ENCODE results near the gene DLEC1. TPM values are rescaled to one million over a fixed set of nuclear protein-coding genes. Genes with fewer than 3 reads are reported as not detected.

Gene DLEC1
- total and polyA plus RNA-seq, 9 of the 15 experiments (the other 6 are each of a cell fraction or from before 2014, with no cell fraction given) = 0.07 to 0.08 TPM; not detected in 7

GRCh38 chr3:38137615-38138348 is 98.8 kb downstream of the DLEC1 start (continued):
- 0 out of 2 replicates have a peak, but pooled peaks have one; percentile 16 for TF ChIP-seq CREB1 (IDR thresholded peaks at IDR 0.05)
- TF ChIP-seq CREB1 (CRISPR knock-in tag; IDR thresholded peaks at IDR 0.05) = no peak
- no peak; the same call in 1 of the 2 replicates for TF ChIP-seq POLR2A (conservative IDR thresholded peaks at IDR 0.05)
- TF ChIP-seq ZNF592 (IDR thresholded peaks at IDR 0.05) = peak; percentile 67; the same call in 1 of the 2 replicates
- TF ChIP-seq RFX7 (CRISPR knock-in tag; IDR thresholded peaks at IDR 0.05) = 0 out of 2 replicates have a peak, but pooled peaks have one; percentile 23
- TF ChIP-seq ZNF511 (CRISPR knock-in tag; IDR thresholded peaks at IDR 0.05) = no peak; the same call in 1 of the 2 replicates
- TF ChIP-seq CSDE1 (IDR thresholded peaks at IDR 0.05) = no peak
- no peak for TF ChIP-seq TCF7L2 (IDR thresholded peaks at IDR 0.05; ENCODE audit: low read depth, low read length)
- TF ChIP-seq KDM5B (IDR thresholded peaks at IDR 0.05; ENCODE audit: insufficient replicate concordance, low read depth, low read length) = peak; percentile 5
- TF ChIP-seq USF1 (CRISPR knock-in tag; IDR thresholded peaks at IDR 0.05) = peak; percentile 82
- TF ChIP-seq ZNF766 (CRISPR knock-in tag; conservative IDR thresholded peaks at IDR 0.05) = 0 out of 2 replicates have a peak, but pooled peaks have one; percentile 17
- TF ChIP-seq E2F5 (CRISPR knock-in tag; IDR thresholded peaks at IDR 0.05) = peak; percentile 72; the same call in 1 of the 2 replicates
- 0 out of 2 replicates have a peak, but pooled peaks have one; percentile 16 for TF ChIP-seq POLR2H (tag; IDR thresholded peaks at IDR 0.05; ENCODE audit: low read depth)
- TF ChIP-seq VEZF1 (CRISPR knock-in tag; IDR thresholded peaks at IDR 0.05) = 0 out of 2 replicates have a peak, but pooled peaks have one; percentile 6
- 0 out of 2 replicates have a peak, but pooled peaks have one; percentile 38 for TF ChIP-seq CLOCK (CRISPR knock-in tag; IDR thresholded peaks at IDR 0.05; ENCODE audit: borderline replicate concordance)
